Measurements from ENCODE around the gene SHOX.
"Not testable (repeated sequence)": the region's sequence is repeated elsewhere in the genome, so short reads cannot be mapped to it uniquely, and the experiment has no call there.

SHOX gene

GRCh38 chrX:622802-623201 lies 7.8 kb upstream of the SHOX start:
- DNase-seq = not testable (repeated sequence)

- DNase-seq = no peak
Measured at GRCh38 chrX:623268-623598, 7.4 kb upstream of the SHOX start.

DNA sequence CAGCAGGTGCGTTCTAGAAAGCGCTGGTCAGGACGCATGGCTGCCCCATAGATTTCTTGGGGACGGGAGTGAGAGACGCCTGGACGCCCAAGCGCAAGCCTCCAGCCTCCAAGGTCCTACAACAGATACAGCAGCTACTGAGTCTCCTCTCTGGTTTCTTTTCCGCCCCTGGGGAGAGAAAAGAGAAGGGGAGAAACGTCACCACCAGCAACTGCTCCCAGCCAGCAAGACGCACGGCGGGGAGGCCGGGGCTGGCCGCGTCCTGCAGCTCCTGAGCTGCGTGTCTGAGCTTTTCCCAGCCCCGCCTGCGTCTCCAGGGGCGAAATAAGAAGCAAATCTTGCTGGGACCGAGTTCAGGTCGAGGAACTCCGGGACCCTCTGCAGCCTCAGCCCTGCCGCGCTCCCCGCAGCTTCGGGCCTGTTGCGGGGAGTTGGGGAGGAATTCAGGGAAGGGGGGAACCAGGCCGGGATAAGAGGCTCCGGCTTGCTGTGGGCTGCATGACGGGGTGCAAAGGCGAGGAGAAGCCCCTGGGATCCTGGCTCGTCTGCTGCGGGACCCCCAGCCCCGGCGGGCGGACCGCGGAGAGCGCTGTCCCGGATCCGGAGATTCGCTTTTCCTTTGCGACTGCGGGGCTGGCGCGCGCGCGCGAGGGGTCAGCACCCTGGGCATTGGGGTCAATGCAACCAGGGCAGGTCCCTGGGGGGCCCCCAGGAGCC lies 6.8 kb upstream of the SHOX start:
- DNase-seq = no peak

DNA sequence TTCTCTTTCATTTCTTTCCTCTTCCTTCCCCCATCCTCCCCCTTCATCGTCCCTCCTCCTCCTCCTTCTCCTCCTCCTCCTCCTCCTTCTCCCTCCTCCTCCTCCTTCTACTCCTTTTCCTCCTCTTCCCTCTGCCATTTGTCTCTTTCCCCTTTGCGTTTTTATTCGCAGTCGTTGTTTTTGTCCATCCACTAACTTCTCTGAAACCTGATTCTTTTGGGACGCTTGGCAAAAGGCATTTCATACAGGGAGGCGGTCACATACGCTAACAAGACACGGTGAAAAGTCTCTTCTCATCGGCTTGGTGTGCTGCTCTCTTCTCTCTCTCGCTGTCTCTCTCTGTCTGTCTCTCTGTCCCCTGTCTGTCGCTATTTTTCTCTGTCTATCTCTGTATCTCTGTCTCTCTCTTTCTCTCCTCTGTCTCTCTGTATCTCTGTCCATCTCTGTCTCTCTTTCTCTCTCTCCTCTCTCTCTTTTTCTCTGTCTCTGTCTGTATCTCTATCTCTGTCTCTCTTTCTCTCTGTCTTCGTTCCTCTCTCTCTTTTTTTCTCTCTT lies 5.4 kb upstream of the SHOX start:
- DNase-seq = no peak

DNA sequence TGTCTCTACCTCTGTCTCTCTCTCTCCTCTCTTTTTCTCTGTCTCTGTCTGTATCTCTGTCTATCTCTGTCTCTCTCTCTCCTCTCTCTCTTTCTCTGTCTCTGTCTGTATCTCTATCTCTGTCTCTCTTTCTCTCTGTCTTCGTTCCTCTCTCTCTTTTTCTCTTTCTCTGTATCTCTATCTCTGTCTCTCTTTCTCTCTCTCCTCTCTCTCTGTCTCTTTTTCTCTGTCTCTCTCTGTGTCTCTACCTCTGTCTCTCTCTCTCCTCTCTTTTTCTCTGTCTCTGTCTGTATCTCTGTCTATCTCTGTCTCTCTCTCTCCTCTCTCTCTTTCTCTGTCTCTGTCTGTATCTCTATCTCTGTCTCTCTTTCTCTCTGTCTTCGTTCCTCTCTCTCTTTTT lies 4.5 kb upstream of the SHOX start:
- DNase-seq = not testable (repeated sequence)

DNA sequence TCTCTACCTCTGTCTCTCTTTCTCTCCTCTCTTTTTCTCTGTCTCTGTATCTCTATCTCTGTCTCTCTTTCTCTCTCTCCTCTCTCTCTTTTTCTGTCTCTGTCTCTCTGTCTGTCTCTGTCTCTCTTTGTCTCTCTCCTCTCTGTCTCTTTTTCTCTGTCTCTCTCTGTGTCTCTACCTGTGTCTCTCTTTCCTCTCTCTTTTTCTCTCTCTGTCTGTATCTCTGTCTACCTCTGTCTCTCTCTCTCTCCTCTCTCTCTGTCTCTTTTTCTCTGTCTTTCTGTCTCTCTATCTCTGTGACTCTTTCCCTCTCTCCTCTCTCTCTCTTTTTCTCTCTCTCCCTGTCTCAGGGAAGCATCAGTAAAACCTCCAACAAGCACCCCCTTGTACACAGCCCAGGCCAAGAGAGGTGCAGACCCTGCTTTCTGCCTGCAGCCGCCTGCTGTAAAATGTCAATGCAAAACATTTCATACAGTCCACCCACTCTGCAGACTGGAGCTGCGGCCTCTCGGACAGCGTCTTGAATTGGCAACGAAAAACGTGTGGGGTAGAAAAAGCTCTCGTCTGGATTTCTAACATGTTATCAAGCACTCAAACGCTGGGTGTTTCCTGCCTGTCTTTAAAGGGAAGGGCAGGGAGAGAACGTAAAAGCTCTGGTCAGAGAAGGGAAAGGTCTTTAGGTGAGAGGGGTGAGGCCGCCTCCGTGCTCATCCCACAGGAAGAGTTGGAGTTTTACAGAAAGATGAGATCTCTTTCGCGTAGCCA lies 3.7 kb upstream of the SHOX start:
- no peak for DNase-seq

GRCh38 chrX:627510-627981 lies 3.0 kb upstream of the SHOX start:
- no peak for DNase-seq

GRCh38 chrX:627995-628394 lies 2.6 kb upstream of the SHOX start:
- no peak for DNase-seq

DNA sequence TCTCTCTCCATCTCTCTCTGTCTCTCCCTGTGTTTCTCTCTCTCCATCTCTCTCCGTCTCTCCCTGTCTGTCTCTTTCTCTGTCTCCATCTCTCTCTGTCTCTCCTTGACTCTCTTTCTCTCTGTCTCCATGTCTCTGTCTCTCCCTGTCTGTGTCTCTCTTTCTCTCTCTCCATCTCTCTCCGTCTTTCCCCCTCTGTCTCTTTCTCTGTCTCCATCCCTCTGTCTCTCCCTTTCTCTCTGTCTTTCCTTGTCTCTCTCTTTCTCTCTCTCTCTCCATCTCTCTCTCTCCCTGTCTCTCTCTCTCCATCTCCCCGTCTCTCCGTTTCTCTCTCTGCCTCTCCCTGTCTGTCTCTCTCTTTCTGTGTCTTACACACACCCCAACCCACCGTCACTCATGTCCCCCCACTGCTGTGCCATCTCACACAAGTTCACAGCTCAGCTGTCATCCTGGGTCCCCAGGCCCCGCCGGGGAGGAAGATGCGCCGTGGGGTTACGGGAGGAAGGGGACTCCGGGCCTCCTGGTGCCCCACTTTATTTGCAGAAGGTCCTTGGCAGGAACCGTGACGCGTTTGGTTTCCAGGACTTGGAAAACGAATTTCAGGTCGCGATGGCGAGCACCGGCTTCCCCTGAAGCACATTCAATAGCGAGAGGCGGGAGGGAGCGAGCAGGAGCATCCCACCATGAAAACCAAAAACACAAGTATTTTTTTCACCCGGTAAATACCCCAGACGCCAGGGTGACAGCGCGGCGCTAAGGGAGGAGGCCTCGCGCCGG lies 1.2 kb upstream of the SHOX start:
- no peak for DNase-seq

GRCh38 chrX:630007-630611 lies 482 bp upstream of the SHOX start:
- DNase-seq = no peak

DNA sequence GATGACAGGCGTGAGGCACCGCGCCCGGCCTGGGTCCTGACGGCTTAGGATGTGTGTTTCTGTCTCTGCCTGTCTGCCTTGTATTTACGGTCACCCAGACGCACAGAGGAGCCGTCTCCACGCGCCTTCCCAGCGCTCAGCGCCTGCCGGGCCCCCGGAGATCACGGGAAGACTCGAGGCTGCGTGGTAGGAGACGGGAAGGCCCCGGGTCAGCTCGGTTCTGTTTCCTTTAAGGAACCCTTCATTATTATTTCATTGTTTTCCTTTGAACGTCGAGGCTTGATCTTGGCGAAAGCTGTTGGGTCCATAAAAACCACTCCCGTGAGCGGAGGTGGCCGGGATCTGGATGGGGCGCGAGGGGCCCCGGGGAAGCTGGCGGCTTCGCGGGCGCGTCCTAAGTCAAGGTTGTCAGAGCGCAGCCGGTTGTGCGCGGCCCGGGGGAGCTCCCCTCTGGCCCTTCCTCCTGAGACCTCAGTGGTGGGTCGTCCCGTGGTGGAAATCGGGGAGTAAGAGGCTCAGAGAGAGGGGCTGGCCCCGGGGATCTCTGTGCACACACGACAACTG lies 1.3 kb downstream of the SHOX start:
- DNase-seq = no peak

GRCh38 chrX:632366-633042 lies 1.9 kb downstream of the SHOX start:
- no peak for DNase-seq

- no peak for DNase-seq
Measured at GRCh38 chrX:633043-633984, 2.7 kb downstream of the SHOX start.

- DNase-seq = no peak
Measured at GRCh38 chrX:633985-634958, 3.7 kb downstream of the SHOX start.

- DNase-seq = no peak
Measured at GRCh38 chrX:635428-636090, 5.0 kb downstream of the SHOX start.

GRCh38 chrX:636981-637659 lies 6.5 kb downstream of the SHOX start:
- no peak for DNase-seq

GRCh38 chrX:637660-638481 lies 7.3 kb downstream of the SHOX start:
- DNase-seq = no peak
